Activated CD8-positive, alpha-beta T cell treated with anti-CD3 and anti-CD28 coated beads for 36 hours (primary cell): ENCODE measurements around the gene PRXL2C. TPM values are rescaled to one million over a fixed set of nuclear protein-coding genes. Genes with fewer than 3 reads are reported as not detected.
A peak's percentile ranks its signal among the peaks of the same experiment; 100 is the strongest.
"Not testable (repeated sequence)": the region's sequence is repeated elsewhere in the genome, so short reads cannot be mapped to it uniquely, and the experiment has no call there.

Source experiments
- ATAC-seq: fragments of 200-7000 bp; cut with Tn5 transposase; one replicate; pipeline ENCODE4 v1.10.0; 2021; ENCODE audit warnings: mild to moderate bottlenecking, moderate library complexity
- CTCF ChIA-PET: fragments of 350-600 bp; sonication (Branson Sonifier 250); formaldehyde crosslinking; loops from one replicate; lab custom pipeline; 2021; ENCODE audit warnings: antibody characterized with exemption; lab: Charles Lee
- POLR2A ChIA-PET: fragments of 350-600 bp; sonication (Branson Sonifier 250); formaldehyde crosslinking; loops from one replicate; lab custom pipeline; 2021; ENCODE audit warnings: antibody characterized with exemption; lab: Charles Lee
- DNase-seq: peaks from one replicate; pipeline ENCODE4 v3.0.0-alpha.2; 2020
- H3K27ac Mint-ChIP-seq: one replicate; pipeline ENCODE4 v1.8.0; 2021; ENCODE audit warnings: mild to moderate bottlenecking, mixed read lengths
- H3K27me3 Mint-ChIP-seq: one replicate; pipeline ENCODE4 v1.8.0; 2021; ENCODE audit warnings: mixed read lengths
- H3K36me3 Mint-ChIP-seq: one replicate; pipeline ENCODE4 v1.8.0; 2021; ENCODE audit warnings: low read depth, mixed read lengths
- H3K4me1 Mint-ChIP-seq: one replicate; pipeline ENCODE4 v1.8.0; 2021; ENCODE audit warnings: low read depth, mixed read lengths
- H3K4me3 Mint-ChIP-seq: one replicate; pipeline ENCODE4 v1.8.0; 2021; ENCODE audit warnings: mild to moderate bottlenecking, moderate library complexity, mixed read lengths
- H3K9me3 Mint-ChIP-seq: one replicate; pipeline ENCODE4 v1.8.0; 2021; ENCODE audit warnings: mixed read lengths
- CTCF ChIP-seq: fragments of 200-600 bp; IDR thresholded peaks from one replicate; pipeline ENCODE4 v1.8.0; 2022; ENCODE audit warnings: antibody characterized with exemption, mild to moderate bottlenecking
- intact Hi-C: fragments of 100-400 bp; cut with micrococcal nuclease; formaldehyde crosslinking; loops from one replicate; pipeline ENCODE4 v1.10.0; 2022
- total RNA-seq, 2 experiments: library from RNA; stranded (reverse); gene quantifications; one replicate each; pipeline ENCODE4 v1.2.3, GENCODE V29; 2021

PRXL2C gene
- total RNA-seq, 2 experiments from 2014 or later: 2.5 to 5.2 TPM

GRCh38 chr9:96686638-96687335 lies 31.7 kb upstream of the PRXL2C start:
- ATAC-seq (peak; percentile 98), DNase-seq (peak; percentile 87)
- ChIA-PET CTCF (interaction anchor here (0.7 to 1.1 kb wide), 6 partner anchors 10 to 169 kb away, joined by 3 to 4 read pairs (median 3); partner anchors contain the start of gene ZNF782), POLR2A (no interaction called here)
- Mint-ChIP-seq H3K27ac (peak overlapping the region; percentile 76), H3K36me3 (peaks cover 2% of the 10 kb centered on the region), H3K4me3 (peak overlapping the region; percentile 81), H3K4me1 (peaks cover 4% of the 10 kb centered on the region), H3K9me3 (peaks cover 11% of the 10 kb centered on the region), H3K27me3 (peaks cover 2% of the 10 kb centered on the region)
- TF ChIP-seq CTCF: peak; percentile 51
- intact Hi-C loops: no loop called here

- Mint-ChIP-seq H3K4me1 (no peaks in the 10 kb centered on the region), H3K4me3 (no peak overlapping the region), H3K36me3 (no peaks in the 10 kb centered on the region), H3K27ac (no peak overlapping the region), H3K9me3 (no peaks in the 10 kb centered on the region), H3K27me3 (peaks cover 3% of the 10 kb centered on the region)
- no peak for TF ChIP-seq CTCF
- CTCF ChIA-PET: no interaction called here
- DNase-seq (no peak), ATAC-seq (no peak)
- POLR2A ChIA-PET: no interaction called here
- intact Hi-C loops: no loop called here
These were observed 25.8 kb upstream of the PRXL2C start for GRCh38 chr9:96680812-96681499.

GRCh38 chr9:96674906-96675538 lies 19.9 kb upstream of the PRXL2C start:
- H3K4me3 Mint-ChIP-seq: no peak overlapping the region
- intact Hi-C loops: no loop called here
- no peaks in the 10 kb centered on the region for H3K4me1 Mint-ChIP-seq
- ChIA-PET POLR2A (no interaction called here), CTCF (interaction anchor here (0.8 kb wide), 1 partner anchor 11 kb away, joined by 3 read pairs; no protein-coding TSS in a partner anchor)
- no peak for TF ChIP-seq CTCF
- ATAC-seq: no peak
- no peak overlapping the region for H3K27ac Mint-ChIP-seq
- no peaks in the 10 kb centered on the region for H3K9me3 Mint-ChIP-seq
- no peaks in the 10 kb centered on the region for H3K36me3 Mint-ChIP-seq
- peaks cover 12% of the 10 kb centered on the region for H3K27me3 Mint-ChIP-seq
- DNase-seq: no peak

- CTCF ChIA-PET: interaction anchor here (1.4 kb wide), 1 partner anchor 12 kb away, joined by 3 read pairs; no protein-coding TSS in a partner anchor
- DNase-seq, H3K27ac Mint-ChIP-seq, intact Hi-C loops, POLR2A ChIA-PET, H3K9me3 Mint-ChIP-seq, ATAC-seq, H3K36me3 Mint-ChIP-seq, H3K4me1 Mint-ChIP-seq, H3K4me3 Mint-ChIP-seq: not testable (repeated sequence)
- H3K27me3 Mint-ChIP-seq: peaks cover 14% of the 10 kb centered on the region
These were observed 18.7 kb upstream of the PRXL2C start for GRCh38 chr9:96673786-96674185.

GRCh38 chr9:96668868-96669534 lies 13.9 kb upstream of the PRXL2C start:
- no peak overlapping the region for H3K4me3 Mint-ChIP-seq
- TF ChIP-seq CTCF: no peak
- H3K27me3 Mint-ChIP-seq: peaks cover 9% of the 10 kb centered on the region
- H3K4me1 Mint-ChIP-seq: no peaks in the 10 kb centered on the region
- no peak overlapping the region for H3K27ac Mint-ChIP-seq
- no peaks in the 10 kb centered on the region for H3K9me3 Mint-ChIP-seq
- no peaks in the 10 kb centered on the region for H3K36me3 Mint-ChIP-seq
- POLR2A ChIA-PET: interaction anchor here (1.0 kb wide), 1 partner anchor 252 kb away, joined by 4 read pairs; no protein-coding TSS in a partner anchor
- CTCF ChIA-PET: no interaction called here
- ATAC-seq (no peak), DNase-seq (no peak)
- intact Hi-C loops: no loop called here
